ENCODE results near the gene SLC24A3.

Gene SLC24A3

GRCh38 chr20:19426356-19426755 is 213.9 kb downstream of the SLC24A3 start:
- Histone ChIP-seq H3K4me3 (ENCODE audit: insufficient read depth, low read depth, low read length, poor library complexity, severe bottlenecking) (no peak overlapping the region), H3K27ac (ENCODE audit: insufficient read depth, low read length, poor library complexity, severe bottlenecking) (no peak overlapping the region), H3K4me1 (ENCODE audit: control insufficient read depth, insufficient read depth, low read length, poor library complexity, severe bottlenecking) (no peaks in the 10 kb centered on the region), H3K36me3 (ENCODE audit: control insufficient read depth, insufficient read depth, low read length) (no peaks in the 10 kb centered on the region), H3K27me3 (replicated peaks; ENCODE audit: control insufficient read depth, insufficient read depth, low read length, poor library complexity, severe bottlenecking) (no peaks in the 10 kb centered on the region), H3K9me3 (ENCODE audit: control insufficient read depth, low read length) (no peaks in the 10 kb centered on the region)
- DNase-seq: no peak

GRCh38 chr20:19427480-19427879 is 215.0 kb downstream of the SLC24A3 start:
- Histone ChIP-seq H3K4me1 (ENCODE audit: control insufficient read depth, insufficient read depth, low read length, poor library complexity, severe bottlenecking) (no peaks in the 10 kb centered on the region), H3K9me3 (ENCODE audit: control insufficient read depth, low read length) (no peaks in the 10 kb centered on the region), H3K36me3 (ENCODE audit: control insufficient read depth, insufficient read depth, low read length) (no peaks in the 10 kb centered on the region), H3K27ac (ENCODE audit: insufficient read depth, low read length, poor library complexity, severe bottlenecking) (no peak overlapping the region), H3K4me3 (ENCODE audit: insufficient read depth, low read depth, low read length, poor library complexity, severe bottlenecking) (no peak overlapping the region), H3K27me3 (replicated peaks; ENCODE audit: control insufficient read depth, insufficient read depth, low read length, poor library complexity, severe bottlenecking) (no peaks in the 10 kb centered on the region)
- no peak for DNase-seq

GRCh38 chr20:19427913-19428312 is 215.5 kb downstream of the SLC24A3 start:
- H3K27me3 ChIP-seq (replicated peaks; ENCODE audit: control insufficient read depth, insufficient read depth, low read length, poor library complexity, severe bottlenecking): no peaks in the 10 kb centered on the region
- H3K36me3 ChIP-seq (ENCODE audit: control insufficient read depth, insufficient read depth, low read length): no peaks in the 10 kb centered on the region
- H3K4me1 ChIP-seq (ENCODE audit: control insufficient read depth, insufficient read depth, low read length, poor library complexity, severe bottlenecking): no peaks in the 10 kb centered on the region
- no peaks in the 10 kb centered on the region for H3K9me3 ChIP-seq (ENCODE audit: control insufficient read depth, low read length)
- DNase-seq: no peak
- H3K27ac ChIP-seq (ENCODE audit: insufficient read depth, low read length, poor library complexity, severe bottlenecking): no peak overlapping the region
- H3K4me3 ChIP-seq (ENCODE audit: insufficient read depth, low read depth, low read length, poor library complexity, severe bottlenecking): no peak overlapping the region

GRCh38 chr20:19428324-19428723 is 215.9 kb downstream of the SLC24A3 start:
- Histone ChIP-seq H3K27me3 (replicated peaks; ENCODE audit: control insufficient read depth, insufficient read depth, low read length, poor library complexity, severe bottlenecking) (no peaks in the 10 kb centered on the region), H3K27ac (ENCODE audit: insufficient read depth, low read length, poor library complexity, severe bottlenecking) (no peak overlapping the region), H3K9me3 (ENCODE audit: control insufficient read depth, low read length) (no peaks in the 10 kb centered on the region), H3K4me3 (ENCODE audit: insufficient read depth, low read depth, low read length, poor library complexity, severe bottlenecking) (no peak overlapping the region), H3K4me1 (ENCODE audit: control insufficient read depth, insufficient read depth, low read length, poor library complexity, severe bottlenecking) (no peaks in the 10 kb centered on the region), H3K36me3 (ENCODE audit: control insufficient read depth, insufficient read depth, low read length) (no peaks in the 10 kb centered on the region)
- DNase-seq: no peak

GRCh38 chr20:19429538-19429937 is 217.1 kb downstream of the SLC24A3 start:
- H3K4me1 ChIP-seq (ENCODE audit: control insufficient read depth, insufficient read depth, low read length, poor library complexity, severe bottlenecking): no peaks in the 10 kb centered on the region
- no peaks in the 10 kb centered on the region for H3K36me3 ChIP-seq (ENCODE audit: control insufficient read depth, insufficient read depth, low read length)
- H3K27me3 ChIP-seq (replicated peaks; ENCODE audit: control insufficient read depth, insufficient read depth, low read length, poor library complexity, severe bottlenecking): no peaks in the 10 kb centered on the region
- H3K4me3 ChIP-seq (ENCODE audit: insufficient read depth, low read depth, low read length, poor library complexity, severe bottlenecking): no peak overlapping the region
- DNase-seq: no peak
- H3K9me3 ChIP-seq (ENCODE audit: control insufficient read depth, low read length): no peaks in the 10 kb centered on the region
- H3K27ac ChIP-seq (ENCODE audit: insufficient read depth, low read length, poor library complexity, severe bottlenecking): no peak overlapping the region

- Histone ChIP-seq H3K27ac (ENCODE audit: insufficient read depth, low read length, poor library complexity, severe bottlenecking) (no peak overlapping the region), H3K9me3 (ENCODE audit: control insufficient read depth, low read length) (no peaks in the 10 kb centered on the region), H3K27me3 (replicated peaks; ENCODE audit: control insufficient read depth, insufficient read depth, low read length, poor library complexity, severe bottlenecking) (no peaks in the 10 kb centered on the region), H3K4me1 (ENCODE audit: control insufficient read depth, insufficient read depth, low read length, poor library complexity, severe bottlenecking) (no peaks in the 10 kb centered on the region), H3K4me3 (ENCODE audit: insufficient read depth, low read depth, low read length, poor library complexity, severe bottlenecking) (no peak overlapping the region), H3K36me3 (ENCODE audit: control insufficient read depth, insufficient read depth, low read length) (no peaks in the 10 kb centered on the region)
- DNase-seq: no peak
Observed at GRCh38 chr20:19430641-19431315, 218.3 kb downstream of the SLC24A3 start.

- Histone ChIP-seq H3K27me3 (replicated peaks; ENCODE audit: control insufficient read depth, insufficient read depth, low read length, poor library complexity, severe bottlenecking) (no peaks in the 10 kb centered on the region), H3K4me3 (ENCODE audit: insufficient read depth, low read depth, low read length, poor library complexity, severe bottlenecking) (no peak overlapping the region), H3K36me3 (ENCODE audit: control insufficient read depth, insufficient read depth, low read length) (no peaks in the 10 kb centered on the region), H3K4me1 (ENCODE audit: control insufficient read depth, insufficient read depth, low read length, poor library complexity, severe bottlenecking) (no peaks in the 10 kb centered on the region), H3K9me3 (ENCODE audit: control insufficient read depth, low read length) (no peaks in the 10 kb centered on the region), H3K27ac (ENCODE audit: insufficient read depth, low read length, poor library complexity, severe bottlenecking) (no peak overlapping the region)
- DNase-seq: no peak
Observed at GRCh38 chr20:19431316-19431700, 218.9 kb downstream of the SLC24A3 start.

- no peaks in the 10 kb centered on the region for H3K27me3 ChIP-seq (replicated peaks; ENCODE audit: control insufficient read depth, insufficient read depth, low read length, poor library complexity, severe bottlenecking)
- no peak for DNase-seq
Observed at GRCh38 chr20:19431906-19432305, 219.5 kb downstream of the SLC24A3 start.

GRCh38 chr20:19433371-19434350 is 221.2 kb downstream of the SLC24A3 start:
- no peak overlapping the region for H3K27ac ChIP-seq (ENCODE audit: insufficient read depth, low read length, poor library complexity, severe bottlenecking)
- no peak for DNase-seq
- H3K27me3 ChIP-seq (replicated peaks; ENCODE audit: control insufficient read depth, insufficient read depth, low read length, poor library complexity, severe bottlenecking): no peaks in the 10 kb centered on the region
- no peak overlapping the region for H3K4me3 ChIP-seq (ENCODE audit: insufficient read depth, low read depth, low read length, poor library complexity, severe bottlenecking)
- H3K4me1 ChIP-seq (ENCODE audit: control insufficient read depth, insufficient read depth, low read length, poor library complexity, severe bottlenecking): no peaks in the 10 kb centered on the region
- no peaks in the 10 kb centered on the region for H3K9me3 ChIP-seq (ENCODE audit: control insufficient read depth, low read length)
- no peaks in the 10 kb centered on the region for H3K36me3 ChIP-seq (ENCODE audit: control insufficient read depth, insufficient read depth, low read length)

More at GRCh38 chr20:19431906-19432305, 219.5 kb downstream of the SLC24A3 start:
- H3K36me3 ChIP-seq (ENCODE audit: control insufficient read depth, insufficient read depth, low read length): no peaks in the 10 kb centered on the region
- no peaks in the 10 kb centered on the region for H3K4me1 ChIP-seq (ENCODE audit: control insufficient read depth, insufficient read depth, low read length, poor library complexity, severe bottlenecking)
- H3K4me3 ChIP-seq (ENCODE audit: insufficient read depth, low read depth, low read length, poor library complexity, severe bottlenecking): no peak overlapping the region
- no peaks in the 10 kb centered on the region for H3K9me3 ChIP-seq (ENCODE audit: control insufficient read depth, low read length)
- H3K27ac ChIP-seq (ENCODE audit: insufficient read depth, low read length, poor library complexity, severe bottlenecking): no peak overlapping the region

- H3K4me3 ChIP-seq (ENCODE audit: insufficient read depth, low read depth, low read length, poor library complexity, severe bottlenecking): no peak overlapping the region
- no peak for DNase-seq
- no peaks in the 10 kb centered on the region for H3K9me3 ChIP-seq (ENCODE audit: control insufficient read depth, low read length)
- H3K36me3 ChIP-seq (ENCODE audit: control insufficient read depth, insufficient read depth, low read length): no peaks in the 10 kb centered on the region
- no peaks in the 10 kb centered on the region for H3K27me3 ChIP-seq (replicated peaks; ENCODE audit: control insufficient read depth, insufficient read depth, low read length, poor library complexity, severe bottlenecking)
- no peak overlapping the region for H3K27ac ChIP-seq (ENCODE audit: insufficient read depth, low read length, poor library complexity, severe bottlenecking)
- H3K4me1 ChIP-seq (ENCODE audit: control insufficient read depth, insufficient read depth, low read length, poor library complexity, severe bottlenecking): no peaks in the 10 kb centered on the region
Observed at GRCh38 chr20:19435316-19435715, 222.9 kb downstream of the SLC24A3 start.
